Ureter (tissue), 1 donor: Measurements from ENCODE around the gene TMEM256. TPM values are rescaled to one million over a fixed set of nuclear protein-coding genes. Genes with fewer than 3 reads are reported as not detected.

Experiments
- DNase-seq: peaks from one replicate; pipeline ENCODE4 v3.0.0-alpha.2; 2020; ENCODE audit warnings: low spot score
- total RNA-seq: library from RNA; stranded (reverse); gene quantifications from one replicate; pipeline ENCODE4 v1.2.4, GENCODE V29; 2023
- donor health status: DM: yes; HTN: yes; CAD: no.

TMEM256 gene
- total RNA-seq, 1 donor from 2014 or later: 115 TPM

- no peak for DNase-seq
Measured at GRCh38 chr17:7429722-7430121, 25.8 kb upstream of the TMEM256 start.

- DNase-seq: no peak
Measured at GRCh38 chr17:7428557-7428956, 24.7 kb upstream of the TMEM256 start, which contains the start of gene SPEM3. Gene SPEM3, plus strand, starts transcription at chr17:7428857. Its CDS starts 46 bp downstream, at chr17:7428903.

GRCh38 chr17:7427549-7427948 lies 23.7 kb upstream of the TMEM256 start:
- DNase-seq: no peak

- DNase-seq: no peak
Measured at GRCh38 chr17:7426896-7427489, 23.1 kb upstream of the TMEM256 start.

- no peak for DNase-seq
Measured at GRCh38 chr17:7426203-7426863, 22.4 kb upstream of the TMEM256 start.

- no peak for DNase-seq
Measured at GRCh38 chr17:7425756-7426155, 21.9 kb upstream of the TMEM256 start.

GRCh38 chr17:7425316-7425715 lies 21.4 kb upstream of the TMEM256 start, which contains the start of gene SPEM2:
Gene SPEM2, plus strand, starts transcription at chr17:7425616. Its CDS starts 73 bp downstream, at chr17:7425689.
- no peak for DNase-seq

- no peak for DNase-seq
Measured at GRCh38 chr17:7423679-7424078, 19.8 kb upstream of the TMEM256 start.

GRCh38 chr17:7421186-7421585 lies 17.3 kb upstream of the TMEM256 start:
- no peak for DNase-seq

GRCh38 chr17:7419819-7420610 lies 16.1 kb upstream of the TMEM256 start, which contains the start of gene SPEM1:
Gene SPEM1, plus strand, starts transcription at chr17:7420324. Its CDS starts 61 bp downstream, at chr17:7420385.
- no peak for DNase-seq

GRCh38 chr17:7418472-7419152 lies 14.7 kb upstream of the TMEM256 start:
- DNase-seq: no peak

GRCh38 chr17:7417056-7417655 lies 13.3 kb upstream of the TMEM256 start:
- DNase-seq: no peak

GRCh38 chr17:7416323-7416722 lies 12.4 kb upstream of the TMEM256 start:
- DNase-seq: no peak

- DNase-seq: no peak
Measured at GRCh38 chr17:7415784-7416183, 11.9 kb upstream of the TMEM256 start.

- DNase-seq: no peak
Measured at GRCh38 chr17:7414837-7415236, 10.9 kb upstream of the TMEM256 start.

GRCh38 chr17:7413346-7413985 lies 9.6 kb upstream of the TMEM256 start:
- no peak for DNase-seq

GRCh38 chr17:7411427-7411750 lies 7.5 kb upstream of the TMEM256 start:
- DNase-seq: no peak

- no peak for DNase-seq
Measured at GRCh38 chr17:7410634-7411426, 6.9 kb upstream of the TMEM256 start.

GRCh38 chr17:7409716-7410115 lies 5.8 kb upstream of the TMEM256 start:
- DNase-seq: no peak

- DNase-seq: no peak
Measured at GRCh38 chr17:7408863-7409262, 5.0 kb upstream of the TMEM256 start.
